Heart left ventricle (tissue), 16 donors: ENCODE data around the gene ABCC4. TPM values are rescaled to one million over a fixed set of nuclear protein-coding genes. Genes with fewer than 3 reads are reported as not detected.

Source experiments
- ATAC-seq, 4 donors: fragments of 200-7000 bp; cut with Tn5 transposase; one replicate each; pipeline ENCODE4 v1.9.1; 2020 to 2022; ENCODE audit warnings: moderate library complexity in 4 of 4, mild to moderate bottlenecking in 3 of 4, moderate number of reproducible peaks in 1 of 4
- DNase-seq, 5 donors: peaks; one replicate each; pipeline ENCODE4 v3.0.0-alpha.2; 2020
- H3K27ac ChIP-seq, 12 donors: fragments of 200-600 bp; sonication (generic) in 4 of 12; one replicate each; pipeline versions ENCODE4 v1.5.0 to v1.8.0; 2016 to 2022; ENCODE audit warnings: mild to moderate bottlenecking in 2 of 12
- H3K27me3 ChIP-seq, 9 donors: fragments of 200-600 bp; sonication (generic) in 2 of 9; one replicate each; pipeline versions ENCODE4 v1.5.1 to v1.8.0; 2016 to 2022; ENCODE audit warnings: mild to moderate bottlenecking in 3 of 9
- H3K36me3 ChIP-seq, 9 donors: fragments of 200-600 bp; sonication (generic) in 2 of 9; one replicate each; pipeline versions ENCODE4 v1.5.0 to v1.8.0; 2018 to 2022; ENCODE audit warnings: mild to moderate bottlenecking in 2 of 9
- H3K4me1 ChIP-seq, 12 donors: fragments of 200-600 bp; sonication (generic) in 4 of 12; one replicate each; pipeline versions ENCODE4 v1.5.0 to v1.8.0; 2016 to 2022; ENCODE audit warnings: mild to moderate bottlenecking in 3 of 12
- H3K4me3 ChIP-seq, 12 donors: fragments of 200-600 bp; sonication (generic) in 4 of 12; one replicate each; pipeline versions ENCODE4 v1.5.0 to v1.8.0; 2017 to 2022; ENCODE audit warnings: mild to moderate bottlenecking in 9 of 12, moderate library complexity in 4 of 12
- H3K9me3 ChIP-seq, 12 donors: fragments of 200-600 bp; sonication (generic) in 4 of 12; one replicate each; pipeline versions ENCODE4 v1.5.0 to v1.8.0; 2016 to 2022; ENCODE audit warnings: mild to moderate bottlenecking in 1 of 12
- POLR2A ChIP-seq, 2 donors: fragments of 450-650 bp; IDR thresholded peaks; one replicate each; pipeline ENCODE4 v1.6.1; 2017; ENCODE audit warnings: antibody characterized with exemption in 2 of 2, mild to moderate bottlenecking in 2 of 2, moderate library complexity in 2 of 2
- WGBS, 4 donors: extraction: QIAGEN DNeasy Blood & Tissue Kit in 2 of 4; methylation state at CpG; one replicate each; pipeline versions ENCODE4 v1.1.5 to v1.1.7; 2013 to 2018; 5-methylcytosine and 5-hydroxymethylcytosine counted together
- intact Hi-C, 10 donors: fragments of 100-400 bp; cut with DNase I; formaldehyde crosslinking; loops; one replicate each; pipeline versions ENCODE4 v1.11.1 to v1.14.2; 2022
- long read RNA-seq, 3 donors: library from polyadenylated mRNA; unstranded; transcript quantifications; one replicate each; pipeline ENCODE4 v2.0.0, GENCODE V29; 2020 to 2021
- polyA plus RNA-seq, 2 donors: library from polyadenylated mRNA; stranded (reverse); fragments of 200-250 nt; gene quantifications; one replicate each; pipeline ENCODE4 v1.2.3, GENCODE V29; 2013
- total RNA-seq, 9 donors: library from RNA; depleted of rRNA in 2 of 9; stranded (reverse); fragments of >200 nt in 2 of 9; fragmentation: NEBNext Ultra II Directional in 3 of 9; extraction: Animal tissue kit (Norgen Biotek cat#: 25700) in 3 of 9; gene quantifications; one replicate each; pipeline versions ENCODE4 v1.1.0 to v1.2.4, GENCODE V29; 2016 to 2023
- TF ChIP-seq, protein P1 (sequence below), 12 donors: fragments of 200-600 bp; sonication (generic) in 4 of 12; IDR thresholded peaks; one replicate each; pipeline versions ENCODE4 v1.5.0 to v1.8.0; 2018 to 2022; ENCODE audit warnings: antibody characterized with exemption in 12 of 12, mild to moderate bottlenecking in 5 of 12
- donor health status: ischemic (EF 13 %, LVEDD 7.1; RV severe dilation, severe dysfunction).
- donor health status: healthy with polysubstance abuse.
- donor health status: DM: no; HTN: yes; CAD: no.
- donor health status: DM: no; HTN: no; CAD: no.
- donor health status: ischemic (EF 25% LVEDD 6.9; RV normal size, moderate dysfunction).
- donor health status: ischemic (EF 25% LVEDD 5.7; RV mildly dilated, moderate dysfunction).
- donor health status: healthy.
- donor health status: DM: yes; HTN: yes; CAD: no.
- donor health status: ischemic (EF 35%, LVEDD 5.7; RV mildly dilated, moderate dysfunction).
- donor health status: nonischemic (EF 11% LVEDD 7.7; RV severe dilation, severe dysfunction).
- donor health status: DM: yes; HTN: yes; CAD: no.
- donor health status: PGD.
- donor health status: ischemic (EF 29% LVEDD 5.4; RV normal size, mild dysfunction).
- donor health status: nonischemic (EF 23%, LVEDD 6.1; RV moderate dilation, normal function).

The ABCC4 gene, protein sequence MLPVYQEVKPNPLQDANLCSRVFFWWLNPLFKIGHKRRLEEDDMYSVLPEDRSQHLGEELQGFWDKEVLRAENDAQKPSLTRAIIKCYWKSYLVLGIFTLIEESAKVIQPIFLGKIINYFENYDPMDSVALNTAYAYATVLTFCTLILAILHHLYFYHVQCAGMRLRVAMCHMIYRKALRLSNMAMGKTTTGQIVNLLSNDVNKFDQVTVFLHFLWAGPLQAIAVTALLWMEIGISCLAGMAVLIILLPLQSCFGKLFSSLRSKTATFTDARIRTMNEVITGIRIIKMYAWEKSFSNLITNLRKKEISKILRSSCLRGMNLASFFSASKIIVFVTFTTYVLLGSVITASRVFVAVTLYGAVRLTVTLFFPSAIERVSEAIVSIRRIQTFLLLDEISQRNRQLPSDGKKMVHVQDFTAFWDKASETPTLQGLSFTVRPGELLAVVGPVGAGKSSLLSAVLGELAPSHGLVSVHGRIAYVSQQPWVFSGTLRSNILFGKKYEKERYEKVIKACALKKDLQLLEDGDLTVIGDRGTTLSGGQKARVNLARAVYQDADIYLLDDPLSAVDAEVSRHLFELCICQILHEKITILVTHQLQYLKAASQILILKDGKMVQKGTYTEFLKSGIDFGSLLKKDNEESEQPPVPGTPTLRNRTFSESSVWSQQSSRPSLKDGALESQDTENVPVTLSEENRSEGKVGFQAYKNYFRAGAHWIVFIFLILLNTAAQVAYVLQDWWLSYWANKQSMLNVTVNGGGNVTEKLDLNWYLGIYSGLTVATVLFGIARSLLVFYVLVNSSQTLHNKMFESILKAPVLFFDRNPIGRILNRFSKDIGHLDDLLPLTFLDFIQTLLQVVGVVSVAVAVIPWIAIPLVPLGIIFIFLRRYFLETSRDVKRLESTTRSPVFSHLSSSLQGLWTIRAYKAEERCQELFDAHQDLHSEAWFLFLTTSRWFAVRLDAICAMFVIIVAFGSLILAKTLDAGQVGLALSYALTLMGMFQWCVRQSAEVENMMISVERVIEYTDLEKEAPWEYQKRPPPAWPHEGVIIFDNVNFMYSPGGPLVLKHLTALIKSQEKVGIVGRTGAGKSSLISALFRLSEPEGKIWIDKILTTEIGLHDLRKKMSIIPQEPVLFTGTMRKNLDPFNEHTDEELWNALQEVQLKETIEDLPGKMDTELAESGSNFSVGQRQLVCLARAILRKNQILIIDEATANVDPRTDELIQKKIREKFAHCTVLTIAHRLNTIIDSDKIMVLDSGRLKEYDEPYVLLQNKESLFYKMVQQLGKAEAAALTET (N-terminal part only)
- total RNA-seq (1 to 10 TPM; 2.5 to 9.0 (median 5.5) TPM), polyA plus RNA-seq (1 to 10 TPM in 1 of 2 donors, under 1 TPM in 1; 0.69 to 2.3 TPM)
- long read RNA-seq, donor 1, full-length matches to known transcripts: 2 of 7 reads
- long read RNA-seq, donor 1, partial matches to known transcripts: 3 of 7 reads
- long read RNA-seq, donor 1, other reads (novel, unspliced or antisense): 2 of 7 reads
- long read RNA-seq, donor 2, partial matches to known transcripts: 13 of 19 reads
- long read RNA-seq, donor 2, other reads (novel, unspliced or antisense): 6 of 19 reads
- long read RNA-seq, donor 3, full-length matches to known transcripts: 6 of 11 reads
- long read RNA-seq, donor 3, partial matches to known transcripts: 0 of 11 reads
- long read RNA-seq, donor 3, other reads (novel, unspliced or antisense): 5 of 11 reads

DNA sequence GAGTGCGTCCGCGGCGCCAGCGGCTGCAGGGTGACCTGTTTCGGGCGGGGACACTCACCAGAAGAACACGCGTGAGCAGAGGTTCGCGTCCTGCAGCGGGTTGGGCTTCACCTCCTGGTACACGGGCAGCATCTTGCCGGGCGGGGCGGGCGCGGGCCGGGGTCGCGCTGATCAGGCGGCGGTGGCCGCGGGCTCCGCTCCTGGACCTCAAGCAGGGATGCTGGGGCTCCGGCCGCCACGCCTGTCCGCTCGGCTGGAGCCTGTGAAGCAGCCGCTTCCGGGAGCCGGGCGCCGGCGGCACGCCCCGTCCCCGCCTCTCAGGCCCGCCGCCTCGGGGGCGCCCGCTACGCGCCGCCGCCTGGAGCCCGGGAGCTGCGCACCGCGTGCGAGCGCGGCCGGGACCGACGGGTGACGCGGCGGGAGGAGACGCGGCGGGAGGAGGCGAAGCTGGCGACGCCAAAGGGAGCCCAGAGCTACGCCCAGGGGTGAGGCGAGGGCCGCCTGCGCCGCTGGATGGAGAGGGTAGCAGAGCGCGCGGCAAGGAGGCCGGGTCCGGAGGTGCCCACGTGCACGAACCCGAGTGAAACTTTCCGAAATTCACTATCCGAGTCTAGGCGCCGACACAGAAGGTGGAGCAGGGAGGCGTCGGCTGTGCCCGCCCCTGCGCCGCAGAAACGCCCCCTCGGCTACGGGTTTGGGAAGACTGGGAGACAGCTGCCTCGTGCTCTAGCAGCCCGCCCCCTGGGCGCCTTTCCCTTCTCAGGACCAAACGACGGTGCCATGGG is at the start of gene ABCC4:
Gene ABCC4 (minus strand): TSS at position 269 of the 785 bp plus-strand sequence. CDS start 137 bp downstream, at position 132.
- H3K9me3 ChIP-seq: no peaks in the 10 kb centered on the region
- DNase-seq (peak; percentile 66 to 81 (median 73)), ATAC-seq (peak; percentile 35 to 93 (median 79))
- 0% methylated on average over 4 to 98 of the region's 98 CpGs for WGBS, 4 donors
- peak within 1 kb of the TSS; percentile 61 to 97 (median 78) for H3K4me3 ChIP-seq
- H3K4me1 ChIP-seq: peaks cover 0 to 34% (median 9%) of the 10 kb centered on the region in 12 donors
- intact Hi-C loops: loop anchor here in 5 of 10 donors (2.0 to 5.0 kb wide), 4 partner anchors 76 to 109 kb away; no protein-coding TSS in a partner anchor
- H3K27me3 ChIP-seq: no peaks in the 10 kb centered on the region
- peak within 1 kb of the TSS; percentile 49 to 93 (median 77) for H3K27ac ChIP-seq
- TF ChIP-seq, protein P1, sequence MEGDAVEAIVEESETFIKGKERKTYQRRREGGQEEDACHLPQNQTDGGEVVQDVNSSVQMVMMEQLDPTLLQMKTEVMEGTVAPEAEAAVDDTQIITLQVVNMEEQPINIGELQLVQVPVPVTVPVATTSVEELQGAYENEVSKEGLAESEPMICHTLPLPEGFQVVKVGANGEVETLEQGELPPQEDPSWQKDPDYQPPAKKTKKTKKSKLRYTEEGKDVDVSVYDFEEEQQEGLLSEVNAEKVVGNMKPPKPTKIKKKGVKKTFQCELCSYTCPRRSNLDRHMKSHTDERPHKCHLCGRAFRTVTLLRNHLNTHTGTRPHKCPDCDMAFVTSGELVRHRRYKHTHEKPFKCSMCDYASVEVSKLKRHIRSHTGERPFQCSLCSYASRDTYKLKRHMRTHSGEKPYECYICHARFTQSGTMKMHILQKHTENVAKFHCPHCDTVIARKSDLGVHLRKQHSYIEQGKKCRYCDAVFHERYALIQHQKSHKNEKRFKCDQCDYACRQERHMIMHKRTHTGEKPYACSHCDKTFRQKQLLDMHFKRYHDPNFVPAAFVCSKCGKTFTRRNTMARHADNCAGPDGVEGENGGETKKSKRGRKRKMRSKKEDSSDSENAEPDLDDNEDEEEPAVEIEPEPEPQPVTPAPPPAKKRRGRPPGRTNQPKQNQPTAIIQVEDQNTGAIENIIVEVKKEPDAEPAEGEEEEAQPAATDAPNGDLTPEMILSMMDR (IDR thresholded peaks at IDR 0.05): peak in 2 of 12 donors; percentile 5 to 19
- TF ChIP-seq POLR2A (IDR thresholded peaks at IDR 0.05): no peak
- no peaks in the 10 kb centered on the region for H3K36me3 ChIP-seq

- Histone ChIP-seq H3K4me1 (peaks cover 0 to 2% (median 0%) of the 10 kb centered on the region in 12 donors), H3K9me3 (no peaks in the 10 kb centered on the region), H3K27ac (no peak overlapping the region), H3K36me3 (no peaks in the 10 kb centered on the region), H3K27me3 (no peaks in the 10 kb centered on the region), H3K4me3 (no peak overlapping the region)
- ATAC-seq (peak in 3 of 4 donors; percentile 54 to 90 (median 77)), DNase-seq (no peak)
- TF ChIP-seq, protein P1 (IDR thresholded peaks at IDR 0.05): no peak
- no peak for TF ChIP-seq POLR2A (IDR thresholded peaks at IDR 0.05)
- intact Hi-C loops: no loop called here
- WGBS, 4 donors: 37 to 75% (median 44%) methylated on average over 4 of the region's 4 CpGs
Observed at GRCh38 chr13:95349267-95349666, 48.0 kb upstream of the ABCC4 start.

GRCh38 chr13:95343944-95344343 is 42.7 kb upstream of the ABCC4 start:
- Histone ChIP-seq H3K9me3 (no peaks in the 10 kb centered on the region), H3K4me3 (no peak overlapping the region), H3K36me3 (no peaks in the 10 kb centered on the region), H3K27me3 (no peaks in the 10 kb centered on the region), H3K27ac (peak overlapping the region in 2 of 12 donors; percentile 0 to 35), H3K4me1 (peaks cover 0 to 9% (median 0%) of the 10 kb centered on the region in 12 donors)
- DNase-seq (peak in 2 of 5 donors; percentile 14 to 20), ATAC-seq (peak; percentile 37 to 79 (median 48))
- intact Hi-C loops: no loop called here
- no peak for TF ChIP-seq POLR2A (IDR thresholded peaks at IDR 0.05)
- TF ChIP-seq, protein P1 (IDR thresholded peaks at IDR 0.05): no peak
- WGBS, 4 donors: 30 to 38% (median 34%) methylated on average over 3 of the region's 3 CpGs
